ENCODE data around the gene ZSCAN5B. TPM values are rescaled to one million over a fixed set of nuclear protein-coding genes. Genes with fewer than 3 reads are reported as not detected.

ZSCAN5B gene, protein sequence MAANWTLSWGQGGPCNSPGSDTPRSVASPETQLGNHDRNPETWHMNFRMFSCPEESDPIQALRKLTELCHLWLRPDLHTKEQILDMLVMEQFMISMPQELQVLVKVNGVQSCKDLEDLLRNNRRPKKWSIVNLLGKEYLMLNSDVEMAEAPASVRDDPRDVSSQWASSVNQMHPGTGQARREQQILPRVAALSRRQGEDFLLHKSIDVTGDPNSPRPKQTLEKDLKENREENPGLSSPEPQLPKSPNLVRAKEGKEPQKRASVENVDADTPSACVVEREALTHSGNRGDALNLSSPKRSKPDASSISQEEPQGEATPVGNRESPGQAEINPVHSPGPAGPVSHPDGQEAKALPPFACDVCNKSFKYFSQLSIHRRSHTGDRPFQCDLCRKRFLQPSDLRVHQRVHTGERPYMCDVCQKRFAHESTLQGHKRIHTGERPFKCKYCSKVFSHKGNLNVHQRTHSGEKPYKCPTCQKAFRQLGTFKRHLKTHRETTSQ
- not detected in 2 replicates for total RNA-seq

DNA sequence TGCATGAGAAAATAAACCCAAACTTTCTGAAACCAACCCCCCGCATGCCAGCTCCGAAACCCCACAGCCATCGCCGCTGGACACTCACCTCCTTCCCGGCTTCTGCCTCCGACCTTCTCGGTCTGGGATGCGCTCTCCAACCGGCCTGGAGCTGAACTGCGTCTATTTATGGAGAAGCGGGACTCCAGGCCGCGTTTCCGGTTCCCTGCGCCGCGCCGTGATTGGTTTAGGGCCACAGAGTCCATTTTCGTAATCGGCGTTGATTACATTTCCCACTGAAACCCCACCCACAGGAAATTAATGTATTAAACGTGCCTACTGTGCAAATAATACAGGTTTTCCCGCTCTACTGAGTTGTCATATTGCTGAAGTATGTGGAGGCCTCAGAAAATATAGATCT, at the start of gene ZSCAN5B:
ZSCAN5B (minus strand) TSS at position 138 of the 400 bp plus-strand sequence. CDS start 4,731 bp downstream, outside the sequence.

DNA sequence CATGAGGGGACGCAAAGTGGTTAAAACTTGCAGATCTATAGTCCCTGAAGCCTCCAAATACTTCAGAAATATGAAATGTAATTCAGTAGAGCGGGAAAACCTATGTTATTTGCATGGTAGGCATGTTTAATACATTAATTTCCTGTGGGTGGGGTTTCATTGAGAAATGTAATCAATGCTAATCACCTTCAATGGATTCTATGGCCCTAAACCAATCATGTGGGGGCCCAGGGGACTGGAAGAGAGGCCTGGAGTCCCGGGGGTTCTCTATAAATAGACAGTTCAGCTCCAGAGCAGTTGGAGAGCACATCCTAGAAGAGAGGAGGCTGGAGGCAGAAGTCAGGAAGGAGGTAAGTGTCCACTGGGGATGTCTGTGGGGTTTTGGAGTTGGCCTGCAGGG, 4.4 kb upstream of the ZSCAN5B start, which contains the start of gene ZSCAN5C:
ZSCAN5C (plus strand) TSS at position 301 of the 400 bp plus-strand sequence. CDS start 3,641 bp downstream, outside the sequence.

DNA sequence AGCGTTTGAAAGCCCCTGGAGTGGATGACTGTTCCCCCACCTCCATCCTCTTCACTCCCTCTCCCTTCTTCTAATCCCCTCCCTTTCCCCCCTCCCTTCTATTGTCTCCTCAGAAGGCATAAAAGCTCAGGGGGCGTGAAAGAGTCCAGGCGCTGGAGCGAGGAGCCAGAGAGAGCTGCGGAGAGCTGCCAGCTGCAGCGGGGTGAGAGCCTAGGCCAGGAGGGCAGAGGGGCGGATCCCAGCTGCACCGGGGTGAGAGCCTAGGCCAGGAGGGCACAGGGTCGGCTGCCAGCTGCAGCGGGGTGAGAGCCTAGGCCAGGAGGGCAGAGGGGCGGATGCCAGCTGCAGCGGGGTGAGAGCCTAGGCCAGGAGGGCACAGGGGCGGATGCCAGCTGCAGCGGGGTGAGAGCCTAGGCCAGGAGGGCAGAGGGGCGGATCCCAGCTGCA, 21.7 kb downstream of the ZSCAN5B start, which contains the start of gene GALP:
GALP (plus strand) TSS at position 148 of the 447 bp plus-strand sequence. CDS start 1,101 bp downstream, outside the sequence.

DNA sequence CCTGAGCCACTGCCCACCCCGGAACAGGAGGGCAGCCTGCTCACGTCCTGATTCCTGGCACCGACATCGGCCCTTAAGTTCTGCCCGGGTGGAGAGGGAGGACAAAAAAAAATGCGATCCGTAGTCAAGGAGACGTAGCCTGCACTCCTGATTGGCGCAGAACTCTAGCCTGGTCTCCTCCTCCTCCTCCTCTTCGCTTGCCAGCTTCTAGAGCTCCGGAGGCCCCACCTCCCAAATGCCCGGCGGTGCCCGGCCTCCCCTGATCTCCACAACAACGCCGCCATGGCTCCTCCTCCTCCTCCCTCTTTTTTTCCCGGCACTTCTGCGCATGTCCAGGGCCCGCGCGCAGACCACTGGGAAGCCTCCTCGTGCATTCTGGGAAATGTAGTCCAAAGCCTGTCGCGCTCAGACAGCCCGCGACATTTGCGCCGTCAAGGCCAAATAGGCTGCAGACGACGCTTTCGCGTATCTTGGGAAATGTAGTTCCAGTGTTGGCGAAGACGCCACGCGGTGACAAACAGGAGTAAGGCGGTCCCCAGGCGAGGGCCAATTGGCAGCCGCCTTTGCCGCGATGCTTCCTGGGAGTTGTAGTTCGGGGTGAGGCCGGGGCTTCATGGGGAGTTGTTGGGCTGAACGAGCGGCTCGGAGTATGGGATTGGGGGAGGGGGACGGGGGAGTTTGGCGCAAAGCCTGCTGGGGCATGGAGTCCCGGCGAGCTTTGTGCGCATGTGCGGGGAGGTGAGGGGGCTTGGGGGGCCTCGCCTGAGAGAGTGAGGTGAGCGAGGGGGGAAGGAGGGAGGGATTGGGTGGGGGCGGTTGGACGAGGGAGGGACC, 56.8 kb downstream of the ZSCAN5B start, which contains the start of gene ZNF444:
ZNF444 (plus strand) TSS at position 705 of the 834 bp plus-strand sequence. CDS start 5,625 bp downstream, outside the sequence.

Other genes starting within 250 kb of the ZSCAN5B start
- not detected in 2 replicates for gene NLRP8, start 250.0 kb downstream of the ZSCAN5B start, total RNA-seq
- gene NLRP5, start 211.0 kb downstream of the ZSCAN5B start, total RNA-seq = not detected in 2 replicates
- 14.1 and 17.1 TPM in 2 replicates for gene ZNF787, start 76.5 kb downstream of the ZSCAN5B start, total RNA-seq
- gene ZNF444, start 56.5 kb downstream of the ZSCAN5B start, total RNA-seq = 25.7 and 28.6 TPM in 2 replicates
- not detected in 2 replicates for gene GALP, start 21.8 kb downstream of the ZSCAN5B start, total RNA-seq
- gene ZSCAN5C, start 4.5 kb upstream of the ZSCAN5B start, total RNA-seq = not detected in 2 replicates
- 1.3 TPM in 1 of 2 replicates, not detected in the other for gene EDDM13, start 75.0 kb upstream of the ZSCAN5B start, total RNA-seq
- 2.6 and 7.9 TPM in 2 replicates for gene ZSCAN5A, start 117.1 kb upstream of the ZSCAN5B start, total RNA-seq
- 4.1 and 4.4 TPM in 2 replicates for gene ZNF582, start 195.8 kb upstream of the ZSCAN5B start, total RNA-seq
- 2.5 and 2.7 TPM in 2 replicates for gene ZNF583, start 206.5 kb upstream of the ZSCAN5B start, total RNA-seq

Measured in airway epithelial cell (primary cell).